GM19328 (cell line): ENCODE measurements around the gene WDR6.

Experiments used
- ATAC-seq: cut with Tn5 transposase; IDR thresholded peaks from one replicate; pipeline ENCODE4 v1.9.1; 2021; ENCODE audit warnings: mild to moderate bottlenecking, moderate library complexity; ENCODE audit not compliant: unreplicated experiment

The WDR6 gene

GRCh38 chr3:49015072-49015471 lies 7.9 kb downstream of the WDR6 start:
- no peak for ATAC-seq

- ATAC-seq, result no peak
Measured at GRCh38 chr3:49015765-49016164, 8.6 kb downstream of the WDR6 start.

GRCh38 chr3:49016414-49017228 lies 9.4 kb downstream of the WDR6 start:
- no peak for ATAC-seq

DNA sequence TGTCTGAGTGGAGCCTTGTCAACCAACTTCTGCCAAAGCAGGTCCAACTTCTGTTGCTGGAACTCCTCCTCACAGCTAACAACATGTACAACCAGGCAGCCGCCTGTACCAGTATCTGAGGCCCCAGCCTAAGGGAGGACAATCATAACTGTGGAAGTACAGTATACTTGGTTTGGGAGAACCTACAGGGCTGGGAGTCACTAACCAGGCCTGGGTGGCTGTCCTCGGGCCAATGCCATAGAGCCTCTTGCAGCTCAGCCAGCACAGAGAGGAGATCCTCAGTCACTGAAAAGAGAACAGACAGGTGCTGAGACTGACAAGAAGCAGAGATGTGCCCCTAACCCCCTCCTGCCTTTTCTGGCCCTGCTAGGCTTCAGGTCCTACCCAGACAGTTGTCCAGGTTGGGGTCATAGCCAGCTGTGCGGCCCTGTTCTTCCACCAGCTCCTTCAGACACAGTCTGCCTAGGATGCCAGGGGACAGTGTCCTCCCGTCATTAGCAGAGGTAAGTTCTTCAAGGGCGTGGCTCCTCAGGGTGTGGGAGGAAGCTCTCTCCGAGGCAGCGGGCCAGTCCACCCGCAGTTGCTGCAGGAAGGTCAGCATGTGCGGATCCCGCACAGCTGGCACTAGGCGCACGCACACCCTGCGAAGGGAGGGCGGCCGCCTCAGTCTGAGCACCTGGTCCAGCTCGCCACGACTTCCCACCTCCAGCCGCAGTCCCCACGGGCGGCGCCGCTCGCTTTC lies 10.2 kb downstream of the WDR6 start:
- no peak for ATAC-seq

DNA sequence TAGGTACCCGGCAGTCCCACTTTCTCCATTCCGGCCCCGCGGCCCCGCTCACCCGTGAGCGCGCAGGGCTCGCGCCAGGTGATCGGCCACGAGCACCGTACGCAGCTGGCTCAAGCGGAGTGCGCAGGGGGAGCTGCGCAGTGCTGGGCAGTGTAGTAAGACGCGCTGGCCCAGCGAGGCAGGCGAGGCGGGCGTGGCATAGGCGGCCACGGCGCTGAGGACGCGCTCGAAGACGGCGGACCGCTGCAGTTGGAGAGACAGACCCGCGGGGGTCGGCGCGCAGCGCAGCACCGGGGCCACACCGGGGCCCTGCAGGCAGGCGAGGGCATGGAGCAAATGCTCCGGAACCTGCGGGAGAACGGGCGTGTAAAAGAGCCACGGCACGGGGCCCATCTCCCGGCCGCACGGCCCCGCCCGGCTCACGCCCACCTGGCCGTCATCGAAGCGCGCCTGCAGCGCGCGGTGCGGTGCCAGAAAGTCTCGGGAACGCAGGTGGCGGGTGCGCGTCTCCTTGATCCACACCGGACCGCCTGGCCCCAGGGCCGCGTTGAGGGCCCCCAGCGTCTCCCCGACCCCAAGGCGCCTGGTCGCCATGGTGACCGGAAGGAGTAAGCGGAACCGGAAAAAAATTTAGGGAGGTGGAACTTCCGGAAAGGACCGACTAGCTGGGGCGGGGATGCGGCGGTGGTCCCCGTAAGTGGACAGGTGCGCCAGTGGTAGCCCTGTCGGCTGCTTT lies 10.9 kb downstream of the WDR6 start, which contains the start of gene DALRD3:
DALRD3 (minus strand) TSS at position 610 of the 736 bp plus-strand sequence; CDS start at position 594, 16 bp downstream.
- ATAC-seq, result no peak

GRCh38 chr3:49018707-49019006 lies 11.5 kb downstream of the WDR6 start:
- no peak for ATAC-seq

DNA sequence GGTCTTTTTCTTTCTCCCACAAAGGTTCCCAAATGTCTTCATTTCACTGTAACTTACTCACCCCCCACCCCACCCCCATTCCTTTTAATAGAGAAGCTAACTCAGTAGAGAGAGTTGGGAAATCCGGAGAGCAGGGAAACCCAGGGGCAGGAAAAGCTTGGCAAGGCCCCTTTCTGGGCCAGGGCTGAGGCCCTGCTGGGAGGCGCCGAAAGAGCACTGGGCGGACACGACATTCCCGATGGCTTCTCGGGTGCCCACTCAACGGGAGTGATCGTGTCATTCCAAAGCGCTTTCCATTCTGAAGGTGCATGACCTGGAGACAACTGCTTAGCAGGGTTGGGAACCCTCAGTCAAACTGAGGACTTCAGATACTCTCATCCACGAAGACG lies 12.7 kb downstream of the WDR6 start:
- no peak for ATAC-seq

DNA sequence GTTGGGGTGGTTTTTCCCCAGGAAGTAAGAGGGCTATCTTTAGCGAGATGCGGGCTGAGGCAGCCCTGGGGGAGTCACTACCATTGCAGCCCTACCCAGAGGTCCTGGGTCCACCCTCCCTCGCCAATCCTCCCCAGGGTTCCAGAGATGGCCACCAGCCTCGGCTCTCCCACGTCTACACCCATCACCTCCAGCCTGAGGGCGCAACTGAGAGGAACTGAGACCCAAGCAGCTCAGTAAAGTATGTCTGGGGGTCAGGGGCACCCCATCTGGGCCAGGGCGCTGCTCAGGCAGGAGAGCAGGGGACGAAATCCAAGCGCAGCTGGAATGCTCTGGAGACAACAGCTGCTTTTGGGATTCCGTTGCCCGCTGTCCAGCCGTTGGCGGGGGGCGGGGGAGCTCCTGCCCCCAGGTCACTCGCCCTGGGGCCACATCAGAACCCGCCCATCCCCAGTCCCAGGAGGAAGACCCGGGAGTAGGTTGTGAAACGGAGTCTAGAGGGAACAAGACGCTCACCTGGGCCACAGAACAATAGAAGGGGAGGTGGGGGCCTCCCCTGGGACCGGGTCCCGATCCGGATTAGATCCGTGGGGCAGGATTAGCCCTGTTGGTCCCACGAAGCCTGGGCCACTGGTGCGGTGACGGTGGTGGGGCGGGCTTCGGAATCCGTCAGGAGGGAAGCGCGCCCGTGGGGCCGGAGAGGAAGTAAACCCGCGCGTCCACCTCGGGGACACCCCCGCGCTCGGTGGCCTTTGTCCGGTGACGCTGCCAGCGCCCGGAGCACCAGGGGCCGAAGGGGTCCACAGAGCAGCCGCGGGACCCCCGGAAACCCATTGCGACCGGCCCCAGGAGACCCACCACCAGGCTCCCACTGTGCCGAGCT lies 13.4 kb downstream of the WDR6 start:
- no peak for ATAC-seq

GRCh38 chr3:49021213-49021812 lies 14.1 kb downstream of the WDR6 start:
- peak; percentile 47 for ATAC-seq

DNA sequence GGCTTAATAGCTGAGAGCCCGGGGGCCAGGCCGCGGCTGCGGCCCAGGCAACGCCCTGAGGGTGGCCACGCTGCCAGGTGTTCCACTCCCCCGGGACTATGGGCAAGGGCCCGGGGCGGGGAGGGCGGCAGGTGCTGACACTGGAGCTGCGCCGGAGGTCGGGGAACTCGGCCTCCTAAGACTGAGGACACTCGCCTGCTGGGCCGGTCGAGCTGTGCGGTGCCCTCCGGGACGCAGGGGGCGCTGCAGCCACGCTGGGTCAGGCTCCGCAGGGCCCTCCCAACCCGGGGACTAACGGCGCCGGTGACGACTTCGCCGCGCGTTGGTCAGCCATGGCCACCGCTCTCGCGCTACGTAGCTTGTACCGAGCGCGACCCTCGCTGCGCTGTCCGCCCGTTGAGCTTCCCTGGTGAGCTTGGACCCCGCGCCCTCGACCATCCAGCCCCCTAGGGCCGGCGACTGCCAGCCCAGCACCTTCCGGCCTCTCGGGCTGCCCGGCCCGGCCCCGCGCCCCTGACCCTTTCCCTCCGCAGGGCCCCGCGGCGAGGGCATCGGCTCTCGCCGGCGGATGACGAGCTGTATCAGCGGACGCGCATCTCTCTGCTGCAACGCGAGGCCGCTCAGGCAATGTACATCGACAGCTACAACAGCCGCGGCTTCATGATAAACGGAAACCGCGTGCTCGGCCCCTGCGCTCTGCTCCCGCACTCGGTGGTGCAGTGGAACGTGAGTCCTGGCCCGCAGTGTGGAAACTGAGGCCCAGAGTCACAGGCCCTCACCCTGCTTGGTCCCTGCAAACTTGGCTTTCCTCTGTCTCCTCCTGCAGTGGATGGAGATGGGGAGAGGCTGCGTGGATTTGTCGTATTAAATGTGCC lies 14.9 kb downstream of the WDR6 start, which contains the start of gene NDUFAF3:
NDUFAF3 (plus strand) TSS at position 309 of the 875 bp plus-strand sequence; CDS start at position 333, 24 bp downstream.
- ATAC-seq, result peak; percentile 45

- no peak for ATAC-seq
Measured at GRCh38 chr3:49022688-49023171, 15.5 kb downstream of the WDR6 start.

- no peak for ATAC-seq
Measured at GRCh38 chr3:49023775-49024174, 16.6 kb downstream of the WDR6 start.

DNA sequence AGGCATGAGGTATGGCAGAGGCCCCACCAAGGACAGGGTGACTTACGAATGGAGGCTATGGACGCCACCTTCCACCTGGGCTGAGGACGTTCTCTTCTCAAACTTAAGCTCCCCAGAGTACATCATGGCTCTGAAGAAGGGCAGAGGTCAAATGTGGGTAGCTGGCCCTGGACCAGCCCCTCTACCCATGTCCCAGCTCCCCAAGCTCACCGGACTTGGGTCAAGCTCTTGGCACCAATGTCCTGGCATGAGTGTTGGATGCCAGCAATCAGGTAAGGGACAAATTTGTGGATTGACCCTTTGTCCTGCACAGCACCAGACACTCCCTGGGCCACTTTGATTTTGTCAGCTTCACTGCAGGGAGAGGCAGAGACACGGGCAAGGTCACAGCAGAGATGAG lies 17.3 kb downstream of the WDR6 start:
- ATAC-seq, result no peak

- no peak for ATAC-seq
Measured at GRCh38 chr3:49025005-49025792, 18.0 kb downstream of the WDR6 start.

GRCh38 chr3:49025793-49026520 lies 18.8 kb downstream of the WDR6 start:
- no peak for ATAC-seq

GRCh38 chr3:49026536-49026935 lies 19.3 kb downstream of the WDR6 start:
- no peak for ATAC-seq

GRCh38 chr3:49027634-49028033 lies 20.4 kb downstream of the WDR6 start:
- no peak for ATAC-seq

DNA sequence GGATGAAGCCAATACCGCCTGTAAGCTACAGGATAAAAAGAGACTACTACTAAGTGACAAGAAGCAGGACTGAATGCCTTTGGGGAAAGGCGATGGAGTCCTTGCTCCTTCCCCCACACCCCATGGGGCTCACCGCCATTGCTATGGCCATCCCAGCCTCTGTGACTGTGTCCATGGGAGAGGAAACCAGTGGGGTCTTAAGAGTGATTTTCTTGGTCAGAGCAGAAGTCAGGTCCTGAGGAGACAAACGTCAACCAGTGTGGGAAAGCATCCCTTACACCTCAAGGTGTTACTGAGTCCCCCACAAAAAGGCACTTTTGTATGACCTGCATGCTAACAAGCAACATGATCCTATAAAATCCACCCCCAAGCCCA lies 21.1 kb downstream of the WDR6 start:
- ATAC-seq, result no peak
